Endothelial cell of umbilical vein (primary cell): Measurements from ENCODE around the gene HADHB.
"Not testable (repeated sequence)": the region's sequence is repeated elsewhere in the genome, so short reads cannot be mapped to it uniquely, and the experiment has no call there.

Experiments used
- EZH2 ChIP-seq: IDR thresholded peaks from 2 replicates; pipeline ENCODE4 v1.6.1; 2012; ENCODE audit warnings: borderline replicate concordance, low read depth, mild to moderate bottlenecking, moderate library complexity, low read length, inconsistent platforms; ENCODE audit not compliant: severe bottlenecking
- POLR2AphosphoS5 ChIP-seq: IDR thresholded peaks from 2 replicates; pipeline ENCODE4 v1.6.1; 2012; ENCODE audit warnings: low read depth, mild to moderate bottlenecking, control low read depth, low read length, moderate library complexity; ENCODE audit not compliant: insufficient read depth

DNA sequence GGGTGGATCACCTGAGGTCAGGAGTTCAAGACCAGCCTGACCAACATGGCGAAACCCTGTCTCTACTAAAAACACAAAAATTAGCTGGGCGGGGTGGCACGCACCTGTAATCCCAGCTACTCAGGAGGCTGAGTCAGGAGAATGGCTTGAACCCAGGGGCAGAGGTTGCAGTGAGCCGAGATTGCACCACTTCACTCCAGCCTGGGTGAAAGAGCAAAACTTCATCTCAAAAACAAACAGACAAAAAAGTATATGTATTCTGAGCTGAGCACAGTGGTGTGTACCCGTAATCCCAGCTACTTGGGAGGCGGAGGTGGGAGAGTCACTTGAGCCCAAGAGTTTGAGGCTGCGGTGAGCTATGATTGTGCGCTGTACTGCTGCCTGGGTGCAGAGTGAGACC, 86.6 kb downstream of the HADHB start:
- not testable (repeated sequence) for TF ChIP-seq POLR2AphosphoS5, EZH2
